ENCODE results near the gene IL18R1. TPM values are rescaled to one million over a fixed set of nuclear protein-coding genes. Genes with fewer than 3 reads are reported as not detected.
A peak's percentile ranks its signal among the peaks of the same experiment; 100 is the strongest.

The IL18R1 gene
- total and polyA plus RNA-seq, 9 of the 15 experiments (the other 6 are each of a cell fraction or from before 2014, with no cell fraction given), result 0.55 to 10.0 (median 2.5) TPM

GRCh38 chr2:102439065-102439695, 83.6 kb downstream of the IL18R1 start (continued):
- TF ChIP-seq ETV1 (tag; conservative IDR thresholded peaks at IDR 0.05; ENCODE audit: low read depth) (peak; percentile 39; the same call in 1 of the 2 replicates), HDGF (IDR thresholded peaks at IDR 0.05) (no peak), MAFK (IDR thresholded peaks at IDR 0.05; ENCODE audit: low read length) (peak; percentile 85), ZNF717 (CRISPR knock-in tag; IDR thresholded peaks at IDR 0.05) (no peak)

- in situ Hi-C loops (cut with MboI), result loop anchor here (5.0 kb wide), 2 partner anchors 191 to 421 kb away; no protein-coding TSS in a partner anchor
- BruUV-seq (replicated peaks), result no TSS peak
- POLR2A ChIA-PET, result interaction anchor here (0.5 to 1.7 kb wide), 4 partner anchors 9 to 203 kb away, joined by 3 to 4 read pairs (median 3); no protein-coding TSS in a partner anchor
- DNase-seq (ENCODE audit: extremely low read depth in 1 of 4, low spot score in 3 of 4), result peak in 3 of 4 experiments; percentile 17 to 65 (median 34)
- Histone ChIP-seq H3K4me1 (replicated peaks in 1 of 2; ENCODE audit: control insufficient read depth in 2 of 2, insufficient read depth in 2 of 2, low read length in 2 of 2) (peaks cover 9 to 17% of the 10 kb centered on the region in 2 experiments; a peak in 4 of 5 replicates), H3K9ac (ENCODE audit: insufficient read depth in 1 of 2, low read depth in 2 of 2, low read length in 2 of 2) (no peak overlapping the region), H3K27ac (ENCODE audit: extremely low read depth, low read depth, low read length) (no peak overlapping the region), H3K9me3 (replicated peaks; ENCODE audit: control insufficient read depth, insufficient read depth, low read depth, low read length) (no peaks in the 10 kb centered on the region), H3K4me2 (ENCODE audit: insufficient read depth, low read length) (no peak overlapping the region), H4K20me1 (replicated peaks; ENCODE audit: control insufficient read depth, insufficient read depth, low read length) (no peaks in the 10 kb centered on the region), H3K9me1 (ENCODE audit: control insufficient read depth, insufficient read depth, low read length) (no peaks in the 10 kb centered on the region), H2AFZ (ENCODE audit: low read depth, low read length) (peak overlapping the region; percentile 70), H3K36me3 (ENCODE audit: control insufficient read depth, insufficient read depth, low read length) (no peaks in the 10 kb centered on the region), H3K4me3 (no peak overlapping the region), H3K27me3 (ENCODE audit: control insufficient read depth in 2 of 2, insufficient read depth in 2 of 2, low read length in 2 of 2) (no peaks in the 10 kb centered on the region), H3K79me2 (ENCODE audit: control insufficient read depth, insufficient read depth, low read length) (no peaks in the 10 kb centered on the region)
- FAIRE-seq, result peak; percentile 82
- CTCF ChIA-PET (ENCODE audit: low intra/inter-chr PET ratio), result interaction anchor here (1.0 to 2.1 kb wide), 5 partner anchors 33 to 559 kb away, joined by 4 to 13 read pairs (median 4); partner anchors contain the start of gene IL18R1
- WGBS (ENCODE audit: insufficient coverage, low coverage, missing lambda C conversion rate), result 17% methylated on average over 13 of the region's 13 CpGs
- ATAC-seq, result peak; percentile 85
- intact Hi-C loops (cut with micrococcal nuclease), result loop anchor here (1.0 to 5.0 kb wide), 4 partner anchors 20 to 436 kb away; partner anchors contain the start of gene IL18RAP
- no peak for TF ChIP-seq ZNF609 (CRISPR knock-in tag; IDR thresholded peaks at IDR 0.05; ENCODE audit: borderline replicate concordance)
- TF ChIP-seq ZNF583 (CRISPR knock-in tag; IDR thresholded peaks at IDR 0.05), result no peak
- TF ChIP-seq RAD21 (CRISPR knock-in tag; conservative IDR thresholded peaks at IDR 0.05 in 1 of 2, IDR thresholded peaks at IDR 0.05 in 1 of 2), result peak; percentile 89 to 96
- TF ChIP-seq ZNF830 (CRISPR knock-in tag; IDR thresholded peaks at IDR 0.05), result no peak
- no peak for TF ChIP-seq FOSL1 (tag; conservative IDR thresholded peaks at IDR 0.05)
- peak; percentile 88 for TF ChIP-seq DEAF1 (CRISPR knock-in tag; IDR thresholded peaks at IDR 0.05)
Observed at GRCh38 chr2:102442967-102443828, 87.6 kb downstream of the IL18R1 start.

Measured in K562 (cell line).